Measurements from ENCODE around the gene CDX2. TPM values are rescaled to one million over a fixed set of nuclear protein-coding genes. Genes with fewer than 3 reads are reported as not detected.

Gene CDX2
- polyA plus RNA-seq, 10 donors, result 0.07 TPM; not detected in 9

- no peak for DNase-seq
Measured at GRCh38 chr13:27918918-27919658, 50.0 kb downstream of the CDX2 start.

- DNase-seq, result no peak
Measured at GRCh38 chr13:27918041-27918917, 50.8 kb downstream of the CDX2 start.

GRCh38 chr13:27917121-27917947, 51.8 kb downstream of the CDX2 start:
- peak in 1 of 3 donors; percentile 40 for DNase-seq

- no peak for DNase-seq
Measured at GRCh38 chr13:27915301-27916207, 53.6 kb downstream of the CDX2 start.

- DNase-seq, result no peak
Measured at GRCh38 chr13:27913160-27913559, 56.0 kb downstream of the CDX2 start.

GRCh38 chr13:27911521-27911920, 57.6 kb downstream of the CDX2 start:
- DNase-seq, result no peak

Other genes starting within 250 kb of the CDX2 start
- not detected for gene GSX1, start 176.8 kb downstream of the CDX2 start, polyA plus RNA-seq (ENCODE audit: insufficient read length in 10 of 10)
- under 1 TPM in 1 of 10 donors, not detected in 9; 0.12 TPM for gene PDX1, start 49.3 kb downstream of the CDX2 start, polyA plus RNA-seq (ENCODE audit: insufficient read length in 10 of 10)
- gene URAD, start 19.4 kb upstream of the CDX2 start, polyA plus RNA-seq (ENCODE audit: insufficient read length in 10 of 10), result not detected
- gene FLT3, start 131.3 kb upstream of the CDX2 start, polyA plus RNA-seq (ENCODE audit: insufficient read length in 10 of 10), result under 1 TPM; 0.08 to 0.64 (median 0.22) TPM
- 10 to 100 TPM; 16.0 to 30.0 (median 22.7) TPM for gene PAN3, start 169.2 kb upstream of the CDX2 start, polyA plus RNA-seq (ENCODE audit: insufficient read length in 10 of 10)